Endothelial cell of umbilical vein (primary cell): ENCODE data around the gene VIL1.

Source experiments
- CTCF ChIP-seq, 2 donors: IDR thresholded peaks; 1 replicate in 1 of 2; 2 replicates in 1 of 2; pipeline ENCODE4 v1.5.1; 2011; ENCODE audit warnings: low read length in 2 of 2, mild to moderate bottlenecking in 2 of 2, moderate library complexity in 2 of 2, control low read depth in 1 of 2, inconsistent platforms in 1 of 2, low read depth in 1 of 2; ENCODE audit not compliant: insufficient read depth in 1 of 2; ENCODE audit errors: extremely low read depth in 1 of 2
- EZH2 ChIP-seq: IDR thresholded peaks from 2 replicates; pipeline ENCODE4 v1.6.1; 2012; ENCODE audit warnings: borderline replicate concordance, low read depth, mild to moderate bottlenecking, moderate library complexity, low read length, inconsistent platforms; ENCODE audit not compliant: severe bottlenecking
- POLR2A ChIP-seq: IDR thresholded peaks from 2 replicates; pipeline ENCODE4 v1.6.1; 2012; ENCODE audit warnings: low read depth, mild to moderate bottlenecking, control low read depth, low read length

- TF ChIP-seq CTCF (IDR thresholded peaks at IDR 0.05; ENCODE audit: extremely low read depth in 1 of 2, insufficient read depth in 1 of 2, low read depth in 1 of 2, low read length in 2 of 2), result no peak
- no peak for TF ChIP-seq EZH2
- TF ChIP-seq POLR2A, result no peak
These were observed 2.1 kb downstream of the VIL1 start for GRCh38 chr2:218421027-218421426.
